ENCODE results near the gene CCDC14. TPM values are rescaled to one million over a fixed set of nuclear protein-coding genes. Genes with fewer than 3 reads are reported as not detected.
"Not testable (repeated sequence)": the region's sequence is repeated elsewhere in the genome, so short reads cannot be mapped to it uniquely, and the experiment has no call there.

CCDC14 gene
- total RNA-seq, 2 donors from 2014 or later = 23.1 to 38.2 TPM

- no peaks in the 10 kb centered on the region for H3K9me3 ChIP-seq
- H3K27ac ChIP-seq = no peak overlapping the region
- H3K4me3 ChIP-seq = no peak overlapping the region
- no peak for DNase-seq
- 56 to 58% methylated on average over 4 of the region's 4 CpGs for WGBS, 2 donors
- intact Hi-C loops (cut with DNase I) = no loop called here
- no peaks in the 10 kb centered on the region for H3K36me3 ChIP-seq (replicated peaks in 1 of 2; ENCODE audit: insufficient read depth in 1 of 2, low read depth in 2 of 2)
- no peak for TF ChIP-seq POLR2A (IDR thresholded peaks at IDR 0.05)
- TF ChIP-seq CTCF (IDR thresholded peaks at IDR 0.05) = no peak
- H3K4me1 ChIP-seq = peaks cover 5% of the 10 kb centered on the region
- H3K27me3 ChIP-seq = no peaks in the 10 kb centered on the region
- no peak for ATAC-seq
Measured at GRCh38 chr3:123980539-123980938, 19.5 kb upstream of the CCDC14 start.

- ATAC-seq = peak; percentile 80
- DNase-seq = peak; percentile 16 to 32 (median 26)
- H3K27ac ChIP-seq; intact Hi-C loops (cut with DNase I); H3K27me3 ChIP-seq; H3K4me3 ChIP-seq; H3K4me1 ChIP-seq; H3K36me3 ChIP-seq (replicated peaks in 1 of 2; ENCODE audit: insufficient read depth in 1 of 2, low read depth in 2 of 2); H3K9me3 ChIP-seq: not testable (repeated sequence)
- peak; percentile 62 to 80 (median 66) for TF ChIP-seq CTCF (IDR thresholded peaks at IDR 0.05)
- 8 to 9% methylated on average over 25 to 27 of the region's 29 CpGs for WGBS, 2 donors
Measured at GRCh38 chr3:123979525-123980501, 18.8 kb upstream of the CCDC14 start.

- H3K27ac ChIP-seq; intact Hi-C loops (cut with DNase I); H3K9me3 ChIP-seq; H3K4me1 ChIP-seq; H3K36me3 ChIP-seq (replicated peaks in 1 of 2; ENCODE audit: insufficient read depth in 1 of 2, low read depth in 2 of 2); ATAC-seq; H3K4me3 ChIP-seq; DNase-seq; H3K27me3 ChIP-seq: not testable (repeated sequence)
- 29 to 77% methylated on average over 7 of the region's 7 CpGs for WGBS, 2 donors
Measured at GRCh38 chr3:123976904-123977303, 15.9 kb upstream of the CCDC14 start.

- intact Hi-C loops (cut with DNase I); H3K4me3 ChIP-seq; H3K27ac ChIP-seq; H3K9me3 ChIP-seq; H3K36me3 ChIP-seq (replicated peaks in 1 of 2; ENCODE audit: insufficient read depth in 1 of 2, low read depth in 2 of 2); H3K4me1 ChIP-seq; H3K27me3 ChIP-seq; DNase-seq: not testable (repeated sequence)
- WGBS, 2 donors = 69 to 70% methylated on average over 4 of the region's 4 CpGs
- peak; percentile 51 for ATAC-seq
Measured at GRCh38 chr3:123976181-123976898, 15.3 kb upstream of the CCDC14 start.

- 60 to 65% methylated on average over 2 to 4 of the region's 7 CpGs for WGBS, 2 donors
- H3K4me1 ChIP-seq; H3K27ac ChIP-seq; H3K4me3 ChIP-seq; ATAC-seq; H3K36me3 ChIP-seq (replicated peaks in 1 of 2; ENCODE audit: insufficient read depth in 1 of 2, low read depth in 2 of 2); H3K27me3 ChIP-seq; H3K9me3 ChIP-seq; intact Hi-C loops (cut with DNase I); DNase-seq: not testable (repeated sequence)
Measured at GRCh38 chr3:123975030-123975429, 14.0 kb upstream of the CCDC14 start.

- DNase-seq = no peak
- intact Hi-C loops (cut with DNase I) = no loop called here
- no peaks in the 10 kb centered on the region for H3K4me1 ChIP-seq
- TF ChIP-seq CTCF (IDR thresholded peaks at IDR 0.05) (no peak), POLR2A (IDR thresholded peaks at IDR 0.05) (no peak)
- H3K27ac ChIP-seq = no peak overlapping the region
- no peaks in the 10 kb centered on the region for H3K36me3 ChIP-seq (replicated peaks in 1 of 2; ENCODE audit: insufficient read depth in 1 of 2, low read depth in 2 of 2)
- ATAC-seq = no peak
- H3K4me3 ChIP-seq = no peak overlapping the region
- H3K27me3 ChIP-seq = no peaks in the 10 kb centered on the region
- H3K9me3 ChIP-seq = no peaks in the 10 kb centered on the region
Measured at GRCh38 chr3:123971406-123971805, 10.4 kb upstream of the CCDC14 start.

- DNase-seq; intact Hi-C loops (cut with DNase I); H3K27me3 ChIP-seq; H3K36me3 ChIP-seq (replicated peaks in 1 of 2; ENCODE audit: insufficient read depth in 1 of 2, low read depth in 2 of 2); H3K27ac ChIP-seq; H3K9me3 ChIP-seq; H3K4me3 ChIP-seq; H3K4me1 ChIP-seq; ATAC-seq: not testable (repeated sequence)
- WGBS, 2 donors = 30 to 35% methylated on average over 2 of the region's 2 CpGs
Measured at GRCh38 chr3:123967260-123967659, 6.2 kb upstream of the CCDC14 start.

- H3K4me1 ChIP-seq; H3K36me3 ChIP-seq (replicated peaks in 1 of 2; ENCODE audit: insufficient read depth in 1 of 2, low read depth in 2 of 2); H3K4me3 ChIP-seq; intact Hi-C loops (cut with DNase I); H3K27me3 ChIP-seq; ATAC-seq; H3K27ac ChIP-seq; H3K9me3 ChIP-seq; DNase-seq: not testable (repeated sequence)
- 20 to 40% methylated on average over 1 of the region's 1 CpG for WGBS, 2 donors
Measured at GRCh38 chr3:123966799-123967198, 5.8 kb upstream of the CCDC14 start.

- intact Hi-C loops (cut with DNase I); DNase-seq; H3K4me1 ChIP-seq; H3K36me3 ChIP-seq (replicated peaks in 1 of 2; ENCODE audit: insufficient read depth in 1 of 2, low read depth in 2 of 2); H3K9me3 ChIP-seq; ATAC-seq; H3K27me3 ChIP-seq; H3K27ac ChIP-seq; H3K4me3 ChIP-seq: not testable (repeated sequence)
- WGBS, 2 donors = 78 to 89% methylated on average over 1 of the region's 1 CpG
Measured at GRCh38 chr3:123964793-123965192, 3.8 kb upstream of the CCDC14 start.
